Measurements from ENCODE around the gene MAD2L2. TPM values are rescaled to one million over a fixed set of nuclear protein-coding genes. Genes with fewer than 3 reads are reported as not detected.

The MAD2L2 gene
- total RNA-seq, 1 experiment from 2014 or later: 283 TPM

- Mint-ChIP-seq H3K27ac (no peak overlapping the region), H3K4me3 (no peak overlapping the region), H3K9me3 (no peaks in the 10 kb centered on the region), H3K36me3 (no peaks in the 10 kb centered on the region; the same call in 1 of the 2 replicates), H3K4me1 (peaks cover 27% of the 10 kb centered on the region), H3K27me3 (ENCODE audit: low read depth) (no peaks in the 10 kb centered on the region)
- DNase-seq (ENCODE audit: low spot score): no peak
- POLR2A ChIA-PET: no interaction called here
- no peak for ATAC-seq
- TF ChIP-seq ATF3 (CRISPR knock-in tag; conservative IDR thresholded peaks at IDR 0.05) (no peak), GABPB1 (CRISPR knock-in tag; IDR thresholded peaks at IDR 0.05) (no peak), TEAD4 (CRISPR knock-in tag; IDR thresholded peaks at IDR 0.05) (no peak), ETV6 (CRISPR knock-in tag; IDR thresholded peaks at IDR 0.05) (no peak)
- CTCF ChIA-PET: interaction anchor here (1.4 to 2.9 kb wide), 3 partner anchors 13 to 72 kb away, joined by 7 to 55 read pairs (median 21); partner anchors contain the start of gene FBXO6
Observed at GRCh38 chr1:11721311-11721710, 40.4 kb upstream of the MAD2L2 start.

GRCh38 chr1:11720525-11720924 lies 39.6 kb upstream of the MAD2L2 start:
- Mint-ChIP-seq H3K27me3 (ENCODE audit: low read depth) (no peaks in the 10 kb centered on the region), H3K9me3 (no peaks in the 10 kb centered on the region), H3K27ac (no peak overlapping the region), H3K36me3 (no peaks in the 10 kb centered on the region; the same call in 1 of the 2 replicates), H3K4me1 (peaks cover 19% of the 10 kb centered on the region), H3K4me3 (no peak overlapping the region)
- TF ChIP-seq E2F1 (CRISPR knock-in tag; IDR thresholded peaks at IDR 0.05): no peak
- no peak for TF ChIP-seq SMAD4 (CRISPR knock-in tag; IDR thresholded peaks at IDR 0.05)
- TF ChIP-seq MAX (CRISPR knock-in tag; IDR thresholded peaks at IDR 0.05): no peak
- no peak for TF ChIP-seq E2F5 (CRISPR knock-in tag; IDR thresholded peaks at IDR 0.05)
- TF ChIP-seq MYBL2 (CRISPR knock-in tag; IDR thresholded peaks at IDR 0.05): no peak
- TF ChIP-seq EMX1 (CRISPR knock-in tag; IDR thresholded peaks at IDR 0.05): no peak
- no peak for TF ChIP-seq TEAD4 (CRISPR knock-in tag; IDR thresholded peaks at IDR 0.05)
- TF ChIP-seq NFE2L1 (CRISPR knock-in tag; IDR thresholded peaks at IDR 0.05): no peak
- TF ChIP-seq GTF2I (CRISPR knock-in tag; conservative IDR thresholded peaks at IDR 0.05): no peak
- TF ChIP-seq AFF4 (CRISPR knock-in tag; IDR thresholded peaks at IDR 0.05; ENCODE audit: borderline replicate concordance): no peak
- no peak for TF ChIP-seq ZNF263 (CRISPR knock-in tag; IDR thresholded peaks at IDR 0.05; ENCODE audit: low read depth)
- TF ChIP-seq ERG (CRISPR knock-in tag; IDR thresholded peaks at IDR 0.05): no peak
- no peak for TF ChIP-seq E2F4 (CRISPR knock-in tag; IDR thresholded peaks at IDR 0.05; ENCODE audit: borderline replicate concordance, low read depth)
- TF ChIP-seq ZSCAN18 (CRISPR knock-in tag; IDR thresholded peaks at IDR 0.05): no peak
- TF ChIP-seq ZNF416 (CRISPR knock-in tag; IDR thresholded peaks at IDR 0.05): no peak
- TF ChIP-seq FOXJ3 (CRISPR knock-in tag; IDR thresholded peaks at IDR 0.05; ENCODE audit: borderline replicate concordance): no peak
- no peak for TF ChIP-seq PRRX2 (CRISPR knock-in tag; IDR thresholded peaks at IDR 0.05)
- no peak for TF ChIP-seq MLX (CRISPR knock-in tag; IDR thresholded peaks at IDR 0.05)
- CTCF ChIA-PET: interaction anchor here (0.7 to 2.9 kb wide), 10 partner anchors 12 to 351 kb away, joined by 3 to 55 read pairs (median 14); partner anchors contain the start of genes DISP3, DRAXIN, FBXO6 and MAD2L2
- no peak for DNase-seq (ENCODE audit: low spot score)
- POLR2A ChIA-PET: no interaction called here
- no peak for ATAC-seq
